Memory B cell (primary cell): ENCODE results near the gene MAPKAP1.

Experiments
- ATAC-seq: fragments of 150-1000 bp; cut with Tn5 transposase; 2 replicates; pipeline ENCODE4 v1.10.0; 2021; ENCODE audit warnings: low read depth, mild to moderate bottlenecking, moderate library complexity
- DNase-seq, 2 donors: peaks; one replicate each; pipeline ENCODE4 v3.0.0; 2022; ENCODE audit warnings: low spot score in 2 of 2
- H3K27ac Mint-ChIP-seq: one replicate; pipeline ENCODE4 v1.8.0; 2022; ENCODE audit warnings: mild to moderate bottlenecking, moderate library complexity, mixed read lengths
- H3K27me3 Mint-ChIP-seq: one replicate; pipeline ENCODE4 v1.8.0; 2022; ENCODE audit warnings: mixed read lengths
- H3K36me3 Mint-ChIP-seq: one replicate; pipeline ENCODE4 v1.8.0; 2022; ENCODE audit warnings: mild to moderate bottlenecking, mixed read lengths
- H3K4me1 Mint-ChIP-seq: one replicate; pipeline ENCODE4 v1.8.0; 2022; ENCODE audit warnings: mixed read lengths
- H3K4me3 Mint-ChIP-seq: one replicate; pipeline ENCODE4 v1.8.0; 2022; ENCODE audit warnings: mild to moderate bottlenecking, moderate library complexity, mixed read lengths
- H3K9me3 Mint-ChIP-seq: one replicate; pipeline ENCODE4 v1.8.0; 2022; ENCODE audit warnings: mixed read lengths

Gene MAPKAP1

DNA sequence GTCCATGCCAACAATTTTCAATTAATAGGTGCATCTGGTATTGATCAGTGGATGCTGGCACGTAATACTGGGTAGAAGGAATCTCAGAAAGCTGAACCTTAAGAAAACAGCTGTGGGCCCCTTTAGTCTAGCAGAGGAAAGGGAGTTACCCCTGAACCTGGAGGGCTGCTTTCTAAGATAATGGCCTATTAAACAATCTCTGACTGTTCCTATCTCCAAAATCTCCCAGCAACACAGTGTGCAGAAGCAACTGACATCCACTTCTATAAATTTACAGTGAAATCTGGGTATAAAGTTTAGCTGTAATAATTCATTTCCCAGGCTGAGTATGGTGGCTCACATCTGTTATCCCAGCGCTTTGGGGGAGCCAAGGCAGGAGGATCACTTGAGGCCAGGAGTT lies 198.8 kb downstream of the MAPKAP1 start:
- DNase-seq (no peak), ATAC-seq (no peak)
- Mint-ChIP-seq H3K9me3 (no peaks in the 10 kb centered on the region), H3K4me1 (peaks cover 3% of the 10 kb centered on the region), H3K36me3 (peaks cover 24% of the 10 kb centered on the region), H3K27me3 (no peaks in the 10 kb centered on the region), H3K4me3 (no peak overlapping the region), H3K27ac (no peak overlapping the region)

DNA sequence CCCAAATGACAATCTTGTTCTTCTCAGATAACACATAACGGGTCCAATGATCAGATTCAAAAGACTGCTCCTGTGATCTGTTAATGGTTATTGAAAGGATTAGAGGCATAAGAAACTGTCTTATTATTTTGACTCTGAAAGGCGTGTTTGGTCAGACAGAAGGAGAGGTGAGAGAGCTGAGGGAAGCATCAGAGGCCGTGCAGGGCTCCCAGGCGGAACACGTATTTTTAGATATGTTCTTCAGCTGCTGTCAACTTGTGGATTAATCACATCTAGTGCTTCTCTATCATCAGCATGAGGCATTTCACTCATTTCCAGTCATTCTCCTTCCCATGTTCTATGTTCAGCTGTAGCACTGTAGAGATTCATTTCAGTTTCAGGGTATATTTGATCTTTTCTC lies 199.8 kb downstream of the MAPKAP1 start:
- peaks cover 3% of the 10 kb centered on the region for H3K4me1 Mint-ChIP-seq

DNA sequence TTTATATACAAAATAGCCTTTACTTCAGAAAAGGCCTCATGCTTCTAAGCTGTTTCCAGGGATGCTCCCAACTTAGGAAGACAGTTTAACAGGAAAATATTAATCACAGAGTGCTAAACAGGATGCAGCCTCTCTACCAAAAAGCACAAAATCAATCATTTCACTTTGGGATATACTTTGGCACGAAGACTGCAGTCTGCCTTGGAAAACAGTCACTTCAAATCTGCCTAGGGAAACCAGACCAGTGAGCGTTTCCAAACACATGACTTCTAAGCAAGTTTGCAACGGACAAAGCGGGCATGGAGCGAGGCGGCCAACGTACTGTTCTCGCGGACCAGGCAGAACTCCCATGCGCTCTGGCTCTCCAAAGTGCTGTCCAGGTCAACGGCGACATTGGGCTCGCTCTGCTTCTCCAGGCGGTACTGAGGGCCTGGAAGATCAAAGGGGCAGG lies 201.0 kb downstream of the MAPKAP1 start:
- DNase-seq: no peak
- Mint-ChIP-seq H3K27ac (no peak overlapping the region), H3K4me1 (peaks cover 2% of the 10 kb centered on the region), H3K36me3 (peaks cover 29% of the 10 kb centered on the region), H3K27me3 (no peaks in the 10 kb centered on the region), H3K4me3 (no peak overlapping the region), H3K9me3 (peaks cover 1% of the 10 kb centered on the region)
- ATAC-seq: no peak

More for the DNA sequence above, 199.8 kb downstream of the MAPKAP1 start:
- DNase-seq (no peak), ATAC-seq (no peak)
- Mint-ChIP-seq H3K4me3 (no peak overlapping the region), H3K27me3 (no peaks in the 10 kb centered on the region), H3K36me3 (peaks cover 24% of the 10 kb centered on the region), H3K9me3 (no peaks in the 10 kb centered on the region), H3K27ac (no peak overlapping the region)

DNA sequence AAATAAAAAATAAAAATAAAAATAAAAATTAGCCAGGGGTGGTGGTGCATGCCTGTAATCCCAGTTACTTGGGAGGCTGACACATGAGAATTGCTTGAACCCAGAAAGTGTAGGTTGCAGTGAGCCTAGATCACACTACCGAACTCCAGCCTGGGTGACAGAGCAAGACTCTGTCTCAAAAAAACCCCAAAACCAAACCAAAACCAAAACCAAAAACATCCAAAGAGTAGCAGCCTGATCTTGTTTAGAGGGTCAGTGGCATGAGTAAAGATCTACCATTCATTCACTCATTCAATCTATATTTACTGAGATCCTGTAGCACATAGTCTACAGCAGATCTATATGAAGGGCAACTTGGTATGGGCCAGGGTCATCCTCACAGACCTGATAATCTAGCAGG lies 202.4 kb downstream of the MAPKAP1 start:
- no peaks in the 10 kb centered on the region for H3K27me3 Mint-ChIP-seq
- no peak for ATAC-seq
- H3K4me1 Mint-ChIP-seq: no peaks in the 10 kb centered on the region
- H3K4me3 Mint-ChIP-seq: no peak overlapping the region
- H3K36me3 Mint-ChIP-seq: peaks cover 34% of the 10 kb centered on the region
- no peak for DNase-seq
- H3K27ac Mint-ChIP-seq: no peak overlapping the region
- H3K9me3 Mint-ChIP-seq: peaks cover 1% of the 10 kb centered on the region

DNA sequence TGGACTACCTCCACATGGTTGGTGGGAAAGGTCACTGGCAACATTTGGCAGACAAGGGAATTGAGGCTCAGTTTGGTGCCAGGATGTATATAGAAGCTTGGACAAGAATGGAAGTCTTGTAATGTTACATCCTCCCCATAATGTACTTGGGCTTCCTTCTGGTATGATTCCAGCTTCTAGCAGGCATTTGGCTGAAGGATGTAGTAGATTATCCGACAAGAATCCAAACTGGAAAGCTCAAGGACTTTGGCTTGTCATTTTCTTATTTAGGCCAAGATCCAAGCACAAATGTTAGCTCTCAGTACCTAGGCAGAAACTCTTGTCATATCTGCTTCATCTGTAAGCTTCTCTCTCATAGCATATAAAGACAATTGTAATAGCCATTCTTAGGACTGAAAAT lies 209.1 kb downstream of the MAPKAP1 start:
- DNase-seq: no peak
- Mint-ChIP-seq H3K9me3 (peaks cover 1% of the 10 kb centered on the region), H3K36me3 (peaks cover 21% of the 10 kb centered on the region), H3K4me3 (no peak overlapping the region), H3K4me1 (peaks cover 22% of the 10 kb centered on the region), H3K27me3 (no peaks in the 10 kb centered on the region), H3K27ac (no peak overlapping the region)
- ATAC-seq: no peak

DNA sequence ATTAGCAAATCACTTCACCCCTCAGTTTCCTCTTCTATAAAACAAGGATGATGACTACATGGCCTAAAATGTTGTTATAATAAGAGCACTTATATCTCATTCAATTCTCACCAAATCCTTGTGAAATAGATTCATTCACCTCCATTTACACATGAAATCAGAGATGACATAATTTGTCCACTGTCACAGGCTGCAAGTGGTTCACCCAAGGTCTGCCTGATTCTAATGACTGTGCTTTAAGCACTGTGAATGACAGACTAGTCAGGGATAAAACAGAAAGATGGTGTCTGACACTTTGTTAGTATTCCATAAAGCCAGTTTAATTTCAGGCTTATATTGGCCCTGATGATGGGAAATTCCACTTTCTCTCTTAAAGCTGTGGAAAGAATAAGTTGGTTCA lies 209.5 kb downstream of the MAPKAP1 start:
- no peak for ATAC-seq
- Mint-ChIP-seq H3K9me3 (peaks cover 1% of the 10 kb centered on the region), H3K36me3 (peaks cover 23% of the 10 kb centered on the region), H3K4me1 (peaks cover 22% of the 10 kb centered on the region), H3K4me3 (no peak overlapping the region), H3K27ac (no peak overlapping the region), H3K27me3 (no peaks in the 10 kb centered on the region)
- DNase-seq: no peak

DNA sequence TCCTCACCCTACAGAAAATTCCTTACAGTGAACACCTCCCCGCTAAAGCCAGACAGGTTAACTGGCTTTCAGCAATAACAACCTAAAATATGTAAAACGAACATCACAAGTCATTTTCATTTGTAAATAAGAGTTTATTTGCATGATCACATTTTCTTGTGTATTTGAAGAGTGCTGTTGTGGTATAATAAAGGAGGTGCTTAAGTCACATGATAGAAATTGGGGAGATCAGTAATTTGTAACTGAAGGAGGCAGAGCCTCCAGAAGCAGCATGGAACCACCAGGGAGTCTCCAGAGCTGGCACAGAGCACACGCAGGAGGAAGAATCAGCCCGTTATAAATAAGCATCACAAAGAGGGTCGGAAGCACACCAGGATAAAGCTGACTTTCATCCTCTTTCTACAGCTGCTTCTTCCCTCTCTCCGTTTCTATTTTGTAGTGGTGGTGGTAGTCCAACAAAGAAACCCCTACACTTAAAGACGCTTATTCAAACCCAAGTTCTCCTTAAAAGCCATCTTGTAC lies 210.6 kb downstream of the MAPKAP1 start:
- Mint-ChIP-seq H3K27me3 (no peaks in the 10 kb centered on the region), H3K36me3 (peaks cover 19% of the 10 kb centered on the region), H3K4me3 (no peak overlapping the region), H3K4me1 (peaks cover 22% of the 10 kb centered on the region), H3K27ac (no peak overlapping the region), H3K9me3 (no peaks in the 10 kb centered on the region)
- DNase-seq (no peak), ATAC-seq (no peak)

DNA sequence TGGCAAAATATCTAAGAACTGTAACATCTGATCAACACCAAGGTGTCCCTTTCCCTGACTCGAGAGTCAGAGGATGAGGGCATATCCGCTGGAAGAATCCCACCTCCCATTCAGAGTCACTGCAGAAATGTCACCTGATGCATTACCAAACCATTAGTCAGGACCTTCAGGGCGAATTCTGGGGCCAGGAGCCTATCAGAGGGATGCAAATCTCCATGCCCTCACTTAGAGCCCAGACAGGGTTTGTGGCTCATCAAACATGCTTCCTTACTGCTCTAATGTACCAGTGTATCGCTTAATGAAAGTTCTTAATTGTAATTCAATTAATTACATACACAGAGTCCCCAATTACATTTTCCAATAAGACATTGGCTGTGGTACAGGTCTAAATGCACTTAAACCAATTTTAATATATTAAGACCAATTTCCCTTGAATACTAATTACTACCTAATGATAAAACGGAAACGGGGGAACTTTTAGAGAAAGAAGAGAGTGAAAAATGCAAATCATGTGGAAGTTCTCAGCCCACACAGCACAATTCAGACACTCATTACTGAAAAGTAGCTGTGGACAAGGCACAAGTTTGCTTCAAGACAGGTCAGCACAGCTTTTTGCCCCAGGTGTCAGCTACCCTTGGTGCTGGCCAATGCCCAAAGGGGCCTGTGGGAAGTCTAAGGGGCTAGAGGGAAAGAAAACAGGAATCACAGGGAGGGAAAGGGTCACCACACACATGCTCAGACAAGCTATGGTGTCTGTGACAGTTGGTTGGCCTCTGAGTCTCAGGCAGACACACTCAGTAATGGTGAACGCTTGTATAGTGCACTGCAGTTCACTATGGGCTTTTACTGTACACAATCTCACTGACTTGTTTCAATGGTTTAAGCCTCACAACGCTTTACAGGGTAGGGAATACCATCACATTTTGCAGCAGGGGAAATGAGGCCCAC lies 211.6 kb downstream of the MAPKAP1 start:
- Mint-ChIP-seq H3K27me3 (no peaks in the 10 kb centered on the region), H3K4me3 (no peak overlapping the region), H3K36me3 (peaks cover 15% of the 10 kb centered on the region), H3K9me3 (no peaks in the 10 kb centered on the region), H3K4me1 (peaks cover 22% of the 10 kb centered on the region), H3K27ac (no peak overlapping the region)
- ATAC-seq (peak; percentile 22), DNase-seq (no peak)

DNA sequence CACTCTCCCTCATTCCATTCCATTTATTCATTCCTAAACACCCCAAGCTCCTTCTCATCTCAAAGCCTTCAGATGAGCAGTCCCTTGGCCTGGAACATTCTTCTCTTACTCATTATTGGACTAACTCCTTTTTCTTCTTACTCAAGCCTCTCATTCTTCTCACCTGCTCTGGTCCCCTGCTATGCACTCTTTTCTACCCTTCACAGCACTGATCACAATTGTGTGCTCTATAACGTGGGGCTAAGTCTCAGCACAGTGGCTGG lies 212.4 kb downstream of the MAPKAP1 start:
- Mint-ChIP-seq H3K27ac (no peak overlapping the region), H3K4me3 (no peak overlapping the region), H3K9me3 (no peaks in the 10 kb centered on the region), H3K4me1 (peaks cover 22% of the 10 kb centered on the region), H3K27me3 (no peaks in the 10 kb centered on the region), H3K36me3 (peaks cover 13% of the 10 kb centered on the region)
- ATAC-seq (no peak), DNase-seq (no peak)

DNA sequence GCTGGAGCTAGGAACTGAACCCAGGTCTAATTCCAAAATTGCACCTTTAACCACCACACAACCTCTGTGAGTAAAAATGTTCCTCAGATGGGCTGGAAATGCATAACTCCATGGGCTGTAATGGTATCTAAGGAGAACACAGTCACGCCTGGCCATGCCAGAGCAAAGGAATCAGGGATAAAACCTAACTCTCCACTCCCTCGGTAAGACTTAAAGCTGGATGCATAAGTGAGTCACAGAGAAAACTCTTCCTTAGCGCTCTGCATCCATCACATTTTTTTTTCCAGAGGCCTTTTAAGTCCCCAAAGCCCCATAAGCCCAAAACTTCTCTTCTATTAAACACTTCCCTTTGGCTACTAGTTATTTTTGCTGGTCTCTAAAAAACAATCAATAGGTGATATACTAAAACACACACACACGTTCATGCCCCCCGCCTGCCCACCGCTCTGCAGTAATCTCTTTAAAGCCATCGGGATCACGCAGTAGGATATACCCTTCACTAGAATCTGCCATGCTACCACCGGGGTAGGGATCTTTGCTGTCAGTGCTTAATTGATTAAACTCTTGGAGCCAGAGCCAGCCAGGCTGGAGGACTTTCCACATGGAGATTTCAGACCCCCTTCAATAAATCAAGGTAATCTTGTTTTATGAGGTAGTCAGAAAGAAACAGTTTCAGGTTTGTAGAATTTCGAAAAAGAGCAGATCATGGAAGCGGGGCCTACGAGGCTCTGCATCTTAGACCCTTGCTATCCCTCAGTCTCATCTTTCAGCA lies 212.9 kb downstream of the MAPKAP1 start:
- no peaks in the 10 kb centered on the region for H3K27me3 Mint-ChIP-seq
- H3K9me3 Mint-ChIP-seq: no peaks in the 10 kb centered on the region
- peaks cover 14% of the 10 kb centered on the region for H3K36me3 Mint-ChIP-seq
- no peak for ATAC-seq
- no peak for DNase-seq
- peaks cover 25% of the 10 kb centered on the region for H3K4me1 Mint-ChIP-seq
- no peak overlapping the region for H3K27ac Mint-ChIP-seq
- H3K4me3 Mint-ChIP-seq: no peak overlapping the region

DNA sequence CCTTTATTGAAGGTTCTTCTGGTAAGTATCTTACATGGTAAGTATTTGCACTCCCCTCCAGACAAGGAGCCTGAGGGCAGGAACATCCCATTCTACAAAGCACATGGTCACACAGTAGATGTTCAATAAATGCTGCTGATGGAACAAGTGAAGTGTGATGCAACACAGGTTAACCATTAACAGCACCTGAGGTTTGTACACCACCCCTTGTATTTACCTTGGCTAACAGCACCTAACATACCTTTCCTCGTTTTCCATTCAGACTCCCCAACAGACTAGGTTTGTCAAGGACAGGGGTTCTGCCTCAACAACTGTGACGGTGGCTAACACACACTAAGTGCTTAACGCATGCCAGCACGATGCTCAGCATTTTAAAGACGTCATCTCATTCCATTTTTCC lies 213.6 kb downstream of the MAPKAP1 start:
- Mint-ChIP-seq H3K27ac (no peak overlapping the region), H3K4me1 (peaks cover 25% of the 10 kb centered on the region), H3K36me3 (peaks cover 13% of the 10 kb centered on the region), H3K9me3 (no peaks in the 10 kb centered on the region), H3K27me3 (no peaks in the 10 kb centered on the region), H3K4me3 (no peak overlapping the region)
- DNase-seq (no peak), ATAC-seq (no peak)

DNA sequence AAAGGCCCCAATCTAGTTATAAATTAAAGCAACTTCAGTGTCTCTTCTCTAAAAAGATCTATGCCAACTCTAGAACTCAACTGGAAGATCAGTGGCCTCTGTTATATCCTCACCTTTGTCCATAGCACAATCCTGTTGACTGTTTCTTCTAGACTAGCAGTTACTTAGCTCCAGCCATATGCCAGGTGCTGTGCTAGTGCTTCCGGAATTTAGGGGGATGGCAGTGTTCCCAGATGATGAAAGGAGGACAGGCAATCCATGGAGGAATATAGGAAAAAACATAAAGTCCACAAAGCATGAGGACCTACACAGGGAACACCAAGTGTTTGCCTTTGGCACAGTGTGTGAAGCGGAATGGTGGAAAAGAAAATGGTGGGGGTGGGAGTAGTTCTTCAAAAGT lies 214.3 kb downstream of the MAPKAP1 start:
- no peaks in the 10 kb centered on the region for H3K9me3 Mint-ChIP-seq
- H3K4me1 Mint-ChIP-seq: peaks cover 21% of the 10 kb centered on the region
- no peaks in the 10 kb centered on the region for H3K27me3 Mint-ChIP-seq
- DNase-seq (no peak), ATAC-seq (no peak)
- no peak overlapping the region for H3K27ac Mint-ChIP-seq
- no peak overlapping the region for H3K4me3 Mint-ChIP-seq
- peaks cover 10% of the 10 kb centered on the region for H3K36me3 Mint-ChIP-seq

DNA sequence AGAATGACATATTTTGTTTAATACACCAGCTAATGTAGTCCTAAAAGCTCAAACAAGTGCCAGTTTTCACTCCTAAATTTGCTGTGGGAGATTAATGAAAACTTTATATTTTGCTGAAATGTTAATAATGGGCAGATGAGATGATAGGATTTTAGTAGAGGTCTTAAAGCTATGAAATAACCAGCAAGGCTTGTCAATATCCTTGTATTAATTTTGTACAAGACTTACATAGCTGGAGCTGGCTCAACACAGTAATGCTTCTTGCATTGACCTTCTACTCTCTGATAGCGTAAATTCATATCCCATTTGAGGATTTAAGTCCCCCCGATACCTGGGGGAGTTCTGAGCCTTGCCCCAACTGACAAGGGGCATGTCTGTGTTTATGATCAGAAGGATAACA lies 219.2 kb downstream of the MAPKAP1 start:
- no peak for ATAC-seq
- H3K27me3 Mint-ChIP-seq: no peaks in the 10 kb centered on the region
- no peak overlapping the region for H3K4me3 Mint-ChIP-seq
- H3K36me3 Mint-ChIP-seq: peaks cover 15% of the 10 kb centered on the region
- H3K4me1 Mint-ChIP-seq: peaks cover 3% of the 10 kb centered on the region
- DNase-seq: no peak
- no peaks in the 10 kb centered on the region for H3K9me3 Mint-ChIP-seq
- no peak overlapping the region for H3K27ac Mint-ChIP-seq

DNA sequence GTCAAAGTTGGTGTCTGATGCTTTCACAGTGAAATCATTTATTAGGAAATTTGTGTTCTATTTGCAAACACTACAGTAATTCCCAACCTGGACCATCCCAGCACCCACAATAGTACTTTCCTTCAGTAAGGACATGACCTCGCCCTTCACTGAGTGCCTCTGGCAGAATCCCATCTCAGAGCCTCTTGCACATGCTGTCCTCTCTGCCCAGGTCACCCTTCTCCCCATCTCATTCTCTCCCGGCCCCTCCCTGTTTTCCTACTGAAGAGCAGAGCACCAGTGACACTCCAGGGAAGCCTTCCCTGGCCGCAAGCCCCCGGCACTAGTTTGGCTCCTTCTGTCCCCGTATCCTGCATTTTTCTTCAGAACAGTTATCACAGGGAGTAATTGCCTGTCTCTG lies 220.4 kb downstream of the MAPKAP1 start:
- Mint-ChIP-seq H3K4me3 (no peak overlapping the region), H3K9me3 (no peaks in the 10 kb centered on the region), H3K27me3 (no peaks in the 10 kb centered on the region), H3K4me1 (peaks cover 3% of the 10 kb centered on the region), H3K36me3 (peaks cover 16% of the 10 kb centered on the region), H3K27ac (peak overlapping the region; percentile 52)
- no peak for DNase-seq
- ATAC-seq: no peak
